Testis (tissue), 2 donors: ENCODE data around the gene PPP2R2D.

Source experiments
- POLR2A ChIP-seq: fragments of 450-650 bp; IDR thresholded peaks from one replicate; pipeline ENCODE4 v1.6.1; 2017; ENCODE audit warnings: antibody characterized with exemption, mild to moderate bottlenecking, moderate library complexity
- TF ChIP-seq, protein P1 (sequence below), 3 experiments: fragments of 450-650 bp in 2 of 3; fragments of 200-600 bp in 1 of 3; sonication (generic) in 1 of 3; IDR thresholded peaks; one replicate each; pipeline ENCODE4 v1.5.1; 2016 to 2019; ENCODE audit warnings: antibody characterized with exemption in 3 of 3, mild to moderate bottlenecking in 2 of 3, moderate library complexity in 1 of 3

DNA sequence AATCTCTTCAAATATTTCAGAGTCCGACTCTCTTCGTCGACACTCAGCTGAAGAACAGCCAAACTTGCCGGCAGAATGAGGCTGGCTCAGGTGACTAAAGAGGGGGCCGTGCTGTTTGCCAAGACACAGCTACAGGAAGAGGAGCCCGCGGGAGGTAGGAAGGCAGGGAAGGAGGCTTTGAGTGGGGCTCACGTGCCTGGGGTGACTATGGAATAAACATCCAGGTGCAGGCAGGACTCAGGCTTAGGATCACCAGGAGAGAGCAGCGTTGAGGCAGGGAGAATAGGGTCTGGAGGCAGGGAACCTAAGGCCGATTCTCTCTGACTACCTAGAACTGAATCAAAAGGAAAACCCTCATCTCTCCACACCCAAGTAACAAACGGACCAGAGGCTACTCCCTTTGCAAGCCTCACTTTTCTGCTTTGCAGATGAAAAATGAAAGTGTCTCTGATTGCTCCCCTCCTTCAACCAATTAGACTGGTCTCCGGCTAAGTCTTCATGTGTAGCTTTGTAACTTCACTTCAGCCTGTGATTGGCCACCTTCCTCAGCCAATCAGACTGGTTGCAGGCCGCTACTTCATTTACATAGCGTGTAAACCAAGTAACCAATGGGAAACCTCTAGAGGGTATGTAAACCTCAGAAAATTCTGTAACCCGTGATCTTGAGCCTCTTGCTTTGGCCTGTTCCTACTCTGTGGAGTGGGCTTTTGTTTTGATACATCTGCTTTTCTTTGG, 100.6 kb downstream of the PPP2R2D start:
- TF ChIP-seq, protein P1, sequence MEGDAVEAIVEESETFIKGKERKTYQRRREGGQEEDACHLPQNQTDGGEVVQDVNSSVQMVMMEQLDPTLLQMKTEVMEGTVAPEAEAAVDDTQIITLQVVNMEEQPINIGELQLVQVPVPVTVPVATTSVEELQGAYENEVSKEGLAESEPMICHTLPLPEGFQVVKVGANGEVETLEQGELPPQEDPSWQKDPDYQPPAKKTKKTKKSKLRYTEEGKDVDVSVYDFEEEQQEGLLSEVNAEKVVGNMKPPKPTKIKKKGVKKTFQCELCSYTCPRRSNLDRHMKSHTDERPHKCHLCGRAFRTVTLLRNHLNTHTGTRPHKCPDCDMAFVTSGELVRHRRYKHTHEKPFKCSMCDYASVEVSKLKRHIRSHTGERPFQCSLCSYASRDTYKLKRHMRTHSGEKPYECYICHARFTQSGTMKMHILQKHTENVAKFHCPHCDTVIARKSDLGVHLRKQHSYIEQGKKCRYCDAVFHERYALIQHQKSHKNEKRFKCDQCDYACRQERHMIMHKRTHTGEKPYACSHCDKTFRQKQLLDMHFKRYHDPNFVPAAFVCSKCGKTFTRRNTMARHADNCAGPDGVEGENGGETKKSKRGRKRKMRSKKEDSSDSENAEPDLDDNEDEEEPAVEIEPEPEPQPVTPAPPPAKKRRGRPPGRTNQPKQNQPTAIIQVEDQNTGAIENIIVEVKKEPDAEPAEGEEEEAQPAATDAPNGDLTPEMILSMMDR (IDR thresholded peaks at IDR 0.05), result no peak
- TF ChIP-seq POLR2A, result no peak
